Thyroid gland (tissue), 4 donors: ENCODE results near the gene LSM8.

ENCODE experiments used
- CTCF ChIP-seq, 6 experiments: fragments of 200-600 bp in 3 of 6; fragments of 450-650 bp in 3 of 6; sonication (generic) in 3 of 6; IDR thresholded peaks; one replicate each; pipeline ENCODE4 v1.5.1; 2016 to 2019; ENCODE audit warnings: antibody characterized with exemption in 6 of 6, mild to moderate bottlenecking in 2 of 6, inconsistent platforms in 1 of 6, moderate library complexity in 1 of 6
- POLR2A ChIP-seq, 2 donors: fragments of 450-650 bp; IDR thresholded peaks; one replicate each; pipeline ENCODE4 v1.6.1; 2017; ENCODE audit warnings: antibody characterized with exemption in 2 of 2, mild to moderate bottlenecking in 2 of 2, moderate library complexity in 1 of 2

GRCh38 chr7:118175740-118176139 is 8.2 kb upstream of the LSM8 start:
- no peak for TF ChIP-seq CTCF (IDR thresholded peaks at IDR 0.05)
- TF ChIP-seq POLR2A (IDR thresholded peaks at IDR 0.05) = no peak
